NCI-H345 treated with DMSO at 0.1 percent for 48 hours (cell line): Measurements from ENCODE around the gene MAST2.
"Not testable (repeated sequence)": the region's sequence is repeated elsewhere in the genome, so short reads cannot be mapped to it uniquely, and the experiment has no call there.

Experiments used
- DNase-seq: peaks from one replicate; lab custom pipeline; 2025; ENCODE audit not compliant: unreplicated experiment; lab: John Stamatoyannopoulos, UW

Gene MAST2

DNA sequence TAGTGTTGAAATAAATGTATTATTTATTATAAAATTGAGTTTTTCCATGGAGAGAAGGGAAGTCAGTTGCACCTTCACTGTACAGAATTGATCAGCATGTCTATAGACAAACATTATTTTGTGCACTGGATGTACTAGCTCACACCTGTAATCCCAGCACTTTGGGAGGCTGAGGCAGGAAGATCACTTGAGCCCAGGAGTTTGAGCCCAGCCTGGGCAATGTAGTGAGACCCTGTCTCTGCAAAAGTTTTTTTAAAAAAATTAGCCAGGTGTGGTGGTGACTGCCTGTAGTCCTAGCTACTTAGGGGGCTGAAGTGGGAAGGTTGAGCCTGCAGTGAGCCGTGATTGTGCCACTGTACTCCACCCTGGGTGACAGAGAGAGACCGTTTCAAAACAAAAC is 87.7 kb downstream of the MAST2 start:
- DNase-seq: no peak

GRCh38 chr1:45892068-45892785 is 88.8 kb downstream of the MAST2 start:
- DNase-seq: no peak

DNA sequence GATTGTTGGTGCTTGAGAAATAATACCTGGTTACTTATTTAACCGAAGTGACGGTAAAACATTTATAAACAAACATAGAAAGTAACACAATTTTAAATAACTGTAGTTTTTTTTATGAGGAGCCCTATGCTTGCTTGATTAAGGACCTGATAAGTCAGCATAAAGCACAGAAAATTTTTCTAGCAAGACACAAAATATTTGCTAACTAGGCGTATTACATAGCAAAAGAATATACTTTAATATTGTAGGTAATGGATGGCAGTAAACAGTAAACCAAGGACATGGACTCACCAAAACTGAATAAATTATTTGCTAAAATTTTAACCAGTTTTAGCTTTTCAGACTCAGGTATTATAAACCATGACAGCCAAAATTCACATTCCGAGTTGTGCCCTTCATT is 90.9 kb downstream of the MAST2 start:
- DNase-seq: no peak

- no peak for DNase-seq
Observed at GRCh38 chr1:45894921-45895320, 91.5 kb downstream of the MAST2 start.

- DNase-seq: no peak
Observed at GRCh38 chr1:45895406-45895805, 92.0 kb downstream of the MAST2 start.

GRCh38 chr1:45906883-45907282 is 103.5 kb downstream of the MAST2 start:
- DNase-seq: no peak

GRCh38 chr1:45908611-45909140 is 105.3 kb downstream of the MAST2 start:
- no peak for DNase-seq

GRCh38 chr1:45911634-45912033 is 108.2 kb downstream of the MAST2 start:
- DNase-seq: no peak

- DNase-seq: no peak
Observed at GRCh38 chr1:45913183-45913683, 109.8 kb downstream of the MAST2 start.

GRCh38 chr1:45913731-45914501 is 110.5 kb downstream of the MAST2 start:
- no peak for DNase-seq

GRCh38 chr1:45914836-45915235 is 111.4 kb downstream of the MAST2 start:
- DNase-seq: no peak

DNA sequence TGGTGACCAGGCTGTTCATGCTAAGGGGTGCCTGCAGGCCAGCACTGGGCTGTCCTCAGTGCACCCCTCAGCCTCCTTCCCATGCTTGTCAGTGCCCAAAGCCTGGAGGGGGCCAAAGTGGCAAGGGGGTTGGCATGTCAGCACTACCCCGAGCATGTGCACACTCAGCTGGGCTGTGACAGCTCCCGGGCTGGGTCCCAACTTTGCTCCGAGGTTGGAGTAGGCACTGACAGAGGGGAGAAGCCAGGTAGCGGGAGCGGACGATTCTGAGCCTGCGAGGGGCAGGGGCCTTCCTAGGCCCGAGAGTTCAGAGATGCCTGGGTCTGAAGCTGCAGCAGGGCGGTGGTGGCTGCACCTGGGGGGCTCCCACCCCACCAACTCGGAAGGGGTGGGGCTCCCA is 119.0 kb downstream of the MAST2 start:
- DNase-seq: no peak

DNA sequence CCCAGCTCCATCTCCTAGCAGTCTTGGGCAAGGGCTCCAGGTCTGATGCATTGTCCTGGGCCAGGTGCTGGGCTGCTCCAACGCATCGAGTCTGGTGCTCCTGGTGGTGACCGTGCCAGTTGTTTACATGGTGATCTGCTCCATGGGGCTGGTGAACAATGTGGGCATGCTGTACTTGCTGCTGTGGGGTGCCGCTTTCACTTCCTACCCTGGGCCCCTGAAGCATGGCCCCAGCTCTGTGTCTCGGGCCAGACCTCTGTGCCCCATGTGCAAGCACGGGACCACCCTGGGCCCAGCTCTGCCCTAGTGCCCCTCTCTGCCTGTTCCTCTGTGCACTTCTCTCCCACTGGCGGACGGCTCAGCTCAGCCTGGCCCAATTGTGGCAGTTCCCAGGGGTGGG is 119.4 kb downstream of the MAST2 start:
- DNase-seq: no peak

GRCh38 chr1:45923343-45923742 is 119.9 kb downstream of the MAST2 start:
- DNase-seq: no peak

- DNase-seq: no peak
Observed at GRCh38 chr1:45924736-45925135, 121.3 kb downstream of the MAST2 start.

DNA sequence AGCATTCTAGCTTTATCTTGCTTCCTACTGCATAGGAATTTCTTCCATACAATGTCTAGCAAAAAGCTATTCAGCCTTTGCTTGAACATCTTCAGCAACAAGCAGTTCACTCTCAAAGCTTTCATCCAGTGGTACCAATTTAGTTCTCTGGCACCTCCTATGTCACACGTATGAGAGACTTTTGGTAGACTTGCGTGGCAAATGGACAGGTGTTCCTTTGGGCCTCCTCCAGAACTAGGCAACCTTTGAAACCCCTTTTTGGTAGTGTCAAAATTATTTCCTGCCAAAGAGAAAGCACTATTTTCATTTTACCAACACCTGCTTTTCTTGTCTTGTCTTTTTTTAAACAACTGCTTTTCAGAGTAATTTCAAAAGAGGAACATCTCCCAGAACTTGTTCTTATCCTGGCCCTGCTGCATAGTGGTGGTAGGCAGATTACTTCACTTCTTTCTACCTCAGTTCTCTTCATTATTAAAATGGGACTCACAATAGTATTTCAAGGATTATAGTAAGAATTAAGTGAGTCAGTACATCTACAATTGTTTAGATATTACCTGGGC is 122.4 kb downstream of the MAST2 start:
- DNase-seq: no peak

DNA sequence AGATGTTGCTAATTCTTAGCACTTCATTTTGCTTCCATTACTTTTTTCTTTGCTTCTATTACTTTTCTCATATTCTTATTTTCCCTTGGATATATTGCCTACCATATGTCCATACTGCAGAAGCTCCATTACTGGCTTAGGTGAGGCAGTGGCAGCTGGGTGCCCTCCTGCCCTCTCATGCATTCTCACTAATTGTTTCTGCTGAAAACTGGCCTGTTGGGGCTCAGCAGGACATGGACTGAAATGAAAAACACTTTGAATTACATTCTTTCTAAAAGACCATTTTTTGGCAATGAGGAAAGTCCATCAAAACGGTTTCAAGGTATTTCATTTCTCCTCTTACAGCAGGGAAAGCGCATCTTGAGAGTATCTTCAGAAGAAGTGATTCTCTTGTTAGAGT is 122.9 kb downstream of the MAST2 start:
- no peak for DNase-seq

GRCh38 chr1:45927231-45927915 is 124.0 kb downstream of the MAST2 start:
- not testable (repeated sequence) for DNase-seq

DNA sequence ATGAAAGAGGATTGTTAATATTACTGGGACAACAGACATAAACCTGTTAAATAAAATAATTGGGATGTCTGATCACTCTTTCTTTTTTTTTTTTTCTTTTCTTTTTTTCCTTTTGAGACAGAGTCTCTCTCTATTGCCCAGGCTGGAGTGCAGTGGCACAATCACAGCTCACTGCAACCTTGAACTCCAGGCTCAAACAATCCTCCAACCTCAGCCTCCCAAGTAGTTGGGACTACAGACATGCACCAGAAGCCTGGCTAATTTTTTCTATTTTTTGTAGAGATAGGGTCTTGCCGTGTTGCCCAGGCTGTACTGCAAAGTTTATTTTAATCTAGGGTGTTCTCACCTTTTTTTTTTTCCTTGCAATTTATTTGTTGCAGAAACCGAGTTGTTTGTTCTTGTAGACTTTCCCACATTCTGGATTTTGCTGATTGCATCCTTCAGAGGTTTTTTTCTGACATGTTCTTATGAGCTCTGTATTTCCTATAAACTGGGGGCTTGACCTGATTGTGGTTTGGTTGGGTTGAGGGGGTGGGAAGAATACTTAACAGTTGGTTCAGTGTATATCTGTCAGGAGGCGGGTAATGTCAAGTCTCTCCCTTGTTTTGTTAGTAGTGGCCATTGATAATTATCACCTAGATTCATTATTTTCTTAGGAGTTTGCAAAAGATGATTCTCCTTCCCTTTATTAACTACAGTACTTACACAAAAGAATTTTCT is 125.2 kb downstream of the MAST2 start:
- no peak for DNase-seq

DNA sequence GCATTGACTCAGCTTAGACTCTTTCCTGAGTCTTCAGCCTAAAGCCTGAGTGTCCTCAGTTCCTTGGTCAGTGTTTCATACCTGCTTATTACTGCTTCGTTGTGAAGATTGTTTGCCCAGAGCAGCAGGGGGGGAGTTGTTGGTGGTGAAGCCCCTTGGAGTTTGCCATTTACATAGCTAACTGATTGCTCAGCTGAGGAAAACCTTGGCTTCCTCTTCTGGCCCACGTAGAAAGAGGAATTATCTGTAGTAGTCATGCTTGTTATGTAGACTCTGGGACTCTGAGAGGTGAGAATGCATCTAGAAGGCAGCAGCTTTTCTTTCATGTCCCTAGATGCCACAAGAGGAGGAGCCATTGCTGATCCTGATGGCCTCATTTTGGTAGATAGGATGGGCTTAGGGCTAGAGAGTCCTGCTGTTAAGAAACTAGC is 125.9 kb downstream of the MAST2 start:
- no peak for DNase-seq
